Measurements from ENCODE around the gene SH3D21. TPM values are rescaled to one million over a fixed set of nuclear protein-coding genes. Genes with fewer than 3 reads are reported as not detected.

The SH3D21 gene
- total RNA-seq, 1 experiment from 2014 or later = 18.3 TPM

DNA sequence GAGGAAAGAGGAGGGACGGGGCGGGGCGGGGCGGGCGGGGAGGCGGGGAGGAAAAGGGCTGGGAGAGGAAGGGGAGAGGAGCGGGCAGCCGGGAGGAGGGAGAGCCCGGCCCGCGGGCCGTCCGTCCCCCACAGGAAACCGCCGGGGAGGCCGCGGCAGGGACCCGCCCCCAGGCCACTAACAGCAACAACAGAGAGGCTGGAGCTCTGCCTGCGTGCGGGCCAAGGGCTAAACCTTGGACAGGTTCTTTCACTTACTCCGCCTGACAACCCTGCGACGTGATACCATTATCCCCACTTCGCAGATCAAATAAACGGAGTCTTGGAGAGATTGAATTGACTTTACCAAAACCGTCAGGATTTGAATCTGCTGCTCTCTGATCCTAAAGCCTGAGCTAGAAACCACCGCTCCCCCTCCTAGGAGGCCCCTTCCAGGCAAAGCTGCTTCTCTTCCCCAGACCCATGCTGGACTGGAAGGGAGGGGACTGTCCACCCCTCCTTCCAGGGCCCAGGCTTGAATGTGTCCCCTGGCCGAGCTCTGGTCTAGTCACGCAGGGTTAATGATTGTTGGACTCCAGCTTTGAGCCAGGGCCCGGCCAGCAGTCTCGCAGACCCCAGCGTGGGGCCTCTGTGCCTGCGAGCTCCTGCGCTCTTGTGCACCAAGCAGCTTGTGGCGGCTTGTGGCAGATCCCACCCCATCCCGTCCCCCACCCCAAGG is 17.6 kb downstream of the SH3D21 start, which contains the start of gene EVA1B:
Gene EVA1B, minus strand, starts transcription at position 10 of the 717 bp plus-strand sequence. CDS start 608 bp downstream, outside the sequence.
- no peak within 1 kb of the TSS for H3T11ph ChIP-seq (ENCODE audit: low read length)
- peak within 1 kb of the TSS; percentile 59 for H3K14ac ChIP-seq (ENCODE audit: insufficient read depth, low read length)
- Mint-ChIP-seq H3K27ac (peak within 1 kb of the TSS in 1 of 3 experiments; percentile 88; a peak in 1 of 7 replicates), H3K4me3 (peak within 1 kb of the TSS; percentile 66 to 87), H3K36me3 (ENCODE audit: insufficient read depth in 1 of 3, low read depth in 3 of 3) (peaks cover 0 to 2% (median 0%) of the 10 kb centered on the region in 3 experiments; a peak in 3 of 7 replicates), H3K9me3 (no peaks in the 10 kb centered on the region; a peak in 2 of 5 replicates), H3K4me1 (peaks cover 19 to 20% of the 10 kb centered on the region in 2 experiments), H3K27me3 (ENCODE audit: low read depth) (peaks cover 45% of the 10 kb centered on the region)
- no peak within 1 kb of the TSS for H2BK5ac ChIP-seq (ENCODE audit: insufficient read length, low read length)
- H4K91ac ChIP-seq (ENCODE audit: insufficient read length, low read depth, low read length) = no peak within 1 kb of the TSS
- H3K27me3 ChIP-seq (ENCODE audit: insufficient read depth, low read length) = no peaks in the 10 kb centered on the region
- H2BK15ac ChIP-seq (ENCODE audit: low read depth, low read length) = no peak within 1 kb of the TSS
- no peaks in the 10 kb centered on the region for H3K79me2 ChIP-seq (ENCODE audit: insufficient read depth, low read length)
- no peaks in the 10 kb centered on the region for H3K9me3 ChIP-seq (ENCODE audit: control insufficient read depth, low read depth, low read length)
- WGBS (ENCODE audit: extremely low coverage, insufficient read length, low lambda C conversion rate) = no CpG with 5 or more reads among the region's 36 CpGs
- H3K27ac ChIP-seq (ENCODE audit: insufficient read length, low read depth, low read length) = no peak within 1 kb of the TSS
- DNase-seq = peak; percentile 89
- H3K56ac ChIP-seq (ENCODE audit: insufficient read length, low read depth, low read length) = no peak within 1 kb of the TSS
- H2BK20ac ChIP-seq (ENCODE audit: low read depth, low read length, poor library complexity, severe bottlenecking) = no peak within 1 kb of the TSS
- no peak within 1 kb of the TSS for H4K8ac ChIP-seq (replicated peaks; ENCODE audit: insufficient read length, low read depth, low read length)
- peak within 1 kb of the TSS; percentile 77 for H3K18ac ChIP-seq (ENCODE audit: insufficient read length, low read depth, low read length)
- H3K4me2 ChIP-seq (ENCODE audit: insufficient read depth, insufficient read length, low read length) = peak within 1 kb of the TSS; percentile 51
- H2BK120ac ChIP-seq (ENCODE audit: low read depth, low read length, poor library complexity, severe bottlenecking) = no peak within 1 kb of the TSS
- no peak within 1 kb of the TSS for H3K23ac ChIP-seq (ENCODE audit: insufficient read length, low read depth, low read length)
- H3K23me2 ChIP-seq (ENCODE audit: insufficient read length, low read depth, low read length, poor library complexity, severe bottlenecking) = peaks cover 32% of the 10 kb centered on the region
- TF ChIP-seq, protein P1, sequence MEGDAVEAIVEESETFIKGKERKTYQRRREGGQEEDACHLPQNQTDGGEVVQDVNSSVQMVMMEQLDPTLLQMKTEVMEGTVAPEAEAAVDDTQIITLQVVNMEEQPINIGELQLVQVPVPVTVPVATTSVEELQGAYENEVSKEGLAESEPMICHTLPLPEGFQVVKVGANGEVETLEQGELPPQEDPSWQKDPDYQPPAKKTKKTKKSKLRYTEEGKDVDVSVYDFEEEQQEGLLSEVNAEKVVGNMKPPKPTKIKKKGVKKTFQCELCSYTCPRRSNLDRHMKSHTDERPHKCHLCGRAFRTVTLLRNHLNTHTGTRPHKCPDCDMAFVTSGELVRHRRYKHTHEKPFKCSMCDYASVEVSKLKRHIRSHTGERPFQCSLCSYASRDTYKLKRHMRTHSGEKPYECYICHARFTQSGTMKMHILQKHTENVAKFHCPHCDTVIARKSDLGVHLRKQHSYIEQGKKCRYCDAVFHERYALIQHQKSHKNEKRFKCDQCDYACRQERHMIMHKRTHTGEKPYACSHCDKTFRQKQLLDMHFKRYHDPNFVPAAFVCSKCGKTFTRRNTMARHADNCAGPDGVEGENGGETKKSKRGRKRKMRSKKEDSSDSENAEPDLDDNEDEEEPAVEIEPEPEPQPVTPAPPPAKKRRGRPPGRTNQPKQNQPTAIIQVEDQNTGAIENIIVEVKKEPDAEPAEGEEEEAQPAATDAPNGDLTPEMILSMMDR (conservative IDR thresholded peaks at IDR 0.05) = no peak
- no peak within 1 kb of the TSS for H3K4ac ChIP-seq (ENCODE audit: low read depth, low read length)
- H2AK5ac ChIP-seq (ENCODE audit: insufficient read length, low read length) = no peak within 1 kb of the TSS
- H4K5ac ChIP-seq (ENCODE audit: insufficient read length, low read depth, low read length) = no peak within 1 kb of the TSS
- no peaks in the 10 kb centered on the region for H3K4me1 ChIP-seq (ENCODE audit: insufficient read depth, low read length)
- H2BK12ac ChIP-seq (ENCODE audit: insufficient read length, low read depth, low read length) = peak within 1 kb of the TSS; percentile 53
- no peaks in the 10 kb centered on the region for H3K79me1 ChIP-seq (ENCODE audit: insufficient read depth, low read depth, low read length, poor library complexity, severe bottlenecking)
- H2AFZ ChIP-seq (ENCODE audit: low read length) = no peak within 1 kb of the TSS
- H3K9ac ChIP-seq (ENCODE audit: extremely low read depth, insufficient read length, low read length) = peak within 1 kb of the TSS; percentile 34
- H4K20me1 ChIP-seq (ENCODE audit: control insufficient read depth, insufficient read depth, insufficient read length) = peaks cover 5% of the 10 kb centered on the region

All from H9 (cell line).